Measurements from ENCODE around the gene IFT88.

DNA sequence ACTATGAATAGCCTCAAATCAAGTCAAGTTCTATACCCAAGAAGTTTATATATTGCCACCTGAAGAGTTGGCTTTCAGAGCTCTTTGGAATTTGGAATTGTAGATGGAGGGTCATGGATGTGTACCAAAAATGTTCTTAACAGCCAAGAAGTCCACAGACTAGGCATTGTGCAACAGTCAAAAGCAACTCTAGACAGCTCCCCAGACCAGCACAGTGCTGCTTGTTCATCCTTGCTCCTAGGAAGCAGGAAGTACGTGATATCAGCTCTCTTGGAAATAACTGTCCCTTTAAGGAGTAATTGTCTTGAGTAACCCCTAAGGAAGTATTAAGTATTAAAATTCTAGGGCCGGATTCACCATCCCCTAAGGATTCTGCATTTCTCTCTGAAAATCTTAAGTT, 105.8 kb downstream of the IFT88 start:
- TF ChIP-seq, protein P1, sequence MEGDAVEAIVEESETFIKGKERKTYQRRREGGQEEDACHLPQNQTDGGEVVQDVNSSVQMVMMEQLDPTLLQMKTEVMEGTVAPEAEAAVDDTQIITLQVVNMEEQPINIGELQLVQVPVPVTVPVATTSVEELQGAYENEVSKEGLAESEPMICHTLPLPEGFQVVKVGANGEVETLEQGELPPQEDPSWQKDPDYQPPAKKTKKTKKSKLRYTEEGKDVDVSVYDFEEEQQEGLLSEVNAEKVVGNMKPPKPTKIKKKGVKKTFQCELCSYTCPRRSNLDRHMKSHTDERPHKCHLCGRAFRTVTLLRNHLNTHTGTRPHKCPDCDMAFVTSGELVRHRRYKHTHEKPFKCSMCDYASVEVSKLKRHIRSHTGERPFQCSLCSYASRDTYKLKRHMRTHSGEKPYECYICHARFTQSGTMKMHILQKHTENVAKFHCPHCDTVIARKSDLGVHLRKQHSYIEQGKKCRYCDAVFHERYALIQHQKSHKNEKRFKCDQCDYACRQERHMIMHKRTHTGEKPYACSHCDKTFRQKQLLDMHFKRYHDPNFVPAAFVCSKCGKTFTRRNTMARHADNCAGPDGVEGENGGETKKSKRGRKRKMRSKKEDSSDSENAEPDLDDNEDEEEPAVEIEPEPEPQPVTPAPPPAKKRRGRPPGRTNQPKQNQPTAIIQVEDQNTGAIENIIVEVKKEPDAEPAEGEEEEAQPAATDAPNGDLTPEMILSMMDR (conservative IDR thresholded peaks at IDR 0.05 in 1 of 2, IDR thresholded peaks at IDR 0.05 in 1 of 2; ENCODE audit: low read depth in 1 of 2, low read length in 2 of 2) = no peak
- TF ChIP-seq EZH2 (IDR thresholded peaks at IDR 0.05; ENCODE audit: low read length, missing control alignments) = no peak

Data from fibroblast of lung (primary cell).